PC-3 (cell line): ENCODE measurements around the gene RAI1. TPM values are rescaled to one million over a fixed set of nuclear protein-coding genes. Genes with fewer than 3 reads are reported as not detected.

Experiments used
- ATAC-seq: fragments of 200-7000 bp; cut with Tn5 transposase; 2 replicates; pipeline ENCODE4 v1.9.1; 2020; ENCODE audit warnings: mild to moderate bottlenecking, moderate library complexity
- BruUV-seq: library from RNA; stranded (reverse); fragments of 400-500 nt; replicated peaks from 2 replicates; lab custom pipeline; 2021; lab: Mats Ljungman, UMichigan
- CTCF ChIA-PET: fragments of 300-600 bp; sonication (Branson Sonifier 250); formaldehyde crosslinking; loops from one replicate; lab custom pipeline; 2022; ENCODE audit warnings: antibody characterized with exemption; lab: Charles Lee
- POLR2A ChIA-PET: fragments of 300-600 bp; sonication (Branson Sonifier 250); formaldehyde crosslinking; loops from one replicate; lab custom pipeline; 2022; ENCODE audit warnings: antibody characterized with exemption; ENCODE audit not compliant: unreplicated experiment; lab: Charles Lee
- DNase-seq: peaks from one replicate; pipeline ENCODE4 v3.0.0-alpha.2; 2015
- H2AFZ ChIP-seq: fragments of 300-600 bp; sonication (generic); 2 replicates; pipeline ENCODE4 v1.6.0; 2016; ENCODE audit warnings: antibody characterized with exemption, low read length
- H3F3A ChIP-seq: fragments of 300-600 bp; sonication (generic); one replicate; pipeline ENCODE4 v1.6.0; 2017; ENCODE audit warnings: antibody characterized with exemption, low read length, control low read depth, mild to moderate bottlenecking; ENCODE audit not compliant: unreplicated experiment
- H3K27ac ChIP-seq: fragments of 300-600 bp; sonication (generic); 2 replicates; pipeline ENCODE4 v1.5.1; 2016; ENCODE audit warnings: mild to moderate bottlenecking, low read length
- H3K27me3 ChIP-seq: fragments of 300-600 bp; sonication (generic); 2 replicates; pipeline ENCODE4 v1.6.1; 2016; ENCODE audit warnings: low read length, mixed read lengths
- H3K36me3 ChIP-seq: fragments of 300-600 bp; sonication (generic); 2 replicates; pipeline ENCODE4 v1.6.1; 2016; ENCODE audit warnings: low read depth, mixed run types, low read length, mixed read lengths
- H3K4me1 ChIP-seq: fragments of 300-600 bp; sonication (generic); 2 replicates; pipeline ENCODE4 v1.5.1; 2016; ENCODE audit warnings: low read length; ENCODE audit not compliant: insufficient read depth
- H3K4me2 ChIP-seq: fragments of 300-600 bp; sonication (generic); 2 replicates; pipeline ENCODE4 v1.6.0; 2016; ENCODE audit warnings: low read length
- H3K4me3 ChIP-seq: fragments of 300-600 bp; sonication (generic); 2 replicates; pipeline ENCODE4 v1.5.1; 2016; ENCODE audit warnings: mild to moderate bottlenecking, low read length, mixed read lengths
- H3K79me2 ChIP-seq: fragments of 300-600 bp; sonication (generic); 2 replicates; pipeline ENCODE4 v1.6.1; 2017; ENCODE audit warnings: low read length, mixed read lengths
- H3K9ac ChIP-seq: fragments of 300-600 bp; sonication (generic); 2 replicates; pipeline ENCODE4 v1.6.0; 2016; ENCODE audit warnings: mild to moderate bottlenecking, low read length
- H3K9me2 ChIP-seq: fragments of 300-600 bp; sonication (generic); replicated peaks from 2 replicates; pipeline ENCODE4 v1.6.1; 2016; ENCODE audit warnings: mixed run types, low read length, mixed read lengths
- H3K9me3 ChIP-seq: fragments of 300-600 bp; sonication (generic); 2 replicates; pipeline ENCODE4 v1.6.1; 2016; ENCODE audit warnings: low read length, mixed read lengths
- H4K20me1 ChIP-seq: fragments of 300-600 bp; sonication (generic); 2 replicates; pipeline ENCODE4 v1.6.1; 2016; ENCODE audit warnings: low read length, mixed read lengths
- CTCF ChIP-seq: fragments of 300-600 bp; sonication (generic); conservative IDR thresholded peaks from 2 replicates; pipeline ENCODE4 v1.5.1; 2017; ENCODE audit warnings: antibody characterized with exemption, low read depth, mild to moderate bottlenecking, low read length
- EZH2 ChIP-seq: fragments of 300-600 bp; sonication (generic); IDR thresholded peaks from one replicate; pipeline ENCODE4 v1.6.1; 2017; ENCODE audit warnings: antibody characterized with exemption, mild to moderate bottlenecking, low read length; ENCODE audit not compliant: unreplicated experiment
- EZH2phosphoT487 ChIP-seq: fragments of 300-600 bp; sonication (generic); IDR thresholded peaks from 2 replicates; pipeline ENCODE4 v1.6.1; 2018; ENCODE audit warnings: mild to moderate bottlenecking, antibody characterized with exemption, low read length, borderline replicate concordance
- intact Hi-C: fragments of 100-400 bp; cut with micrococcal nuclease; formaldehyde crosslinking; loops from 2 replicates; pipeline ENCODE4 v1.9.0; 2023
- total RNA-seq: library from RNA; depleted of rRNA; stranded (reverse); fragments of >200 nt; gene quantifications from 2 replicates; pipeline ENCODE4 v1.2.3, GENCODE V29; 2014

The RAI1 gene
- total RNA-seq, 1 experiment from 2014 or later, result 33.0 TPM

DNA sequence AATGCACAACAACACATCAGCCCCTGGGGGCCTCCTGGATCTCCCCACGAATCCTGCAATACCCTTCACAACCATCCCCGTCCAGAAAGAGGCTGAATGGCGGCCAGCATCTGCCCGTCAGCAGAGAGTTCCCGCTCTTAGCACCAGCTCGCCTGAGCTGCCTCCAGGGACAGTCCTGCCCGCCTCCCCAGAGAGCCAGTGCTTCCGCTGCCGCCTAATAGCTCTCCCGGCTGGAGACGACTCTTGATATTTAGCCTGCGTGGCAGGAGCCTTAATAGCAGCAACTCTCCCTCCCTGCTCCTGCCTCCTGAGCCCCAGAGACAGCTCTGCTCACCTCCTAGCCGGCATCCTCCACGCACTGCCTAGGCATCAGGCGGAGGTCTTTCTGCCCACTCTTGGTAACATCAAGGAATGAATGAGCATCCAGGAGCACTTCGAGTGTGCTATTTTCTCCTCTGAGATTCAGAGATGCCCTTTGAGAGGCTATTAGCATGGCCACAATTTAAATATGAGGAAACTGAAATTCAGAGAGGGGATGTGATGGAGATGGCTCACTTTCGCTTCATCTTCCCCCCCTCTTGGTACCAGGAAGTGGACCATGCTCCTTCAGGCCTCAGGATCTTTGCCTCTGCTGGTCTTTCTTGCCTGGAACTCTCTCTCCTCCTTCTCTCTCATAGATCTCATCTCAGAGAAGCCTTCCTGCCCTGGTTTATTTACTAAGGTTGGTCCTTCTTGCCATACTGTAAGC, 67.9 kb downstream of the RAI1 start:
- no peak for TF ChIP-seq EZH2
- TF ChIP-seq CTCF, result no peak
- no peak for TF ChIP-seq EZH2phosphoT487
- intact Hi-C loops, result no loop called here
- Histone ChIP-seq H3K9me2 (no peaks in the 10 kb centered on the region), H3K27me3 (no peaks in the 10 kb centered on the region), H3K36me3 (no peaks in the 10 kb centered on the region), H3K79me2 (peaks cover 75% of the 10 kb centered on the region), H3K4me2 (no peak overlapping the region), H3K27ac (no peak overlapping the region), H3K9ac (no peak overlapping the region), H3F3A (no peaks in the 10 kb centered on the region), H2AFZ (no peak overlapping the region), H3K4me1 (peaks cover 22% of the 10 kb centered on the region), H3K4me3 (no peak overlapping the region), H3K9me3 (no peaks in the 10 kb centered on the region), H4K20me1 (no peaks in the 10 kb centered on the region)
- ChIA-PET POLR2A (no interaction called here), CTCF (interaction anchor here (0.6 kb wide), 1 partner anchor 281 kb away, joined by 8 read pairs; no protein-coding TSS in a partner anchor)
- ATAC-seq (no peak), DNase-seq (no peak)
- no TSS peak for BruUV-seq

GRCh38 chr17:17749921-17750320, 68.7 kb downstream of the RAI1 start:
- H3K4me3 ChIP-seq, result no peak overlapping the region
- TF ChIP-seq EZH2phosphoT487, result no peak
- no peak for TF ChIP-seq EZH2
- TF ChIP-seq CTCF, result no peak
- no peak overlapping the region for H2AFZ ChIP-seq
- H3K4me2 ChIP-seq, result no peak overlapping the region
- no peaks in the 10 kb centered on the region for H3K9me3 ChIP-seq
- H3F3A ChIP-seq, result no peaks in the 10 kb centered on the region
- no peaks in the 10 kb centered on the region for H3K27me3 ChIP-seq
- DNase-seq (peak; percentile 42), ATAC-seq (no peak)
- no peaks in the 10 kb centered on the region for H4K20me1 ChIP-seq
- no TSS peak for BruUV-seq
- no peaks in the 10 kb centered on the region for H3K9me2 ChIP-seq
- peaks cover 77% of the 10 kb centered on the region for H3K79me2 ChIP-seq
- H3K9ac ChIP-seq, result no peak overlapping the region
- intact Hi-C loops, result loop anchor here (5.0 kb wide), 1 partner anchor 58 kb away; no protein-coding TSS in a partner anchor
- POLR2A ChIA-PET, result no interaction called here
- CTCF ChIA-PET, result no interaction called here
- no peaks in the 10 kb centered on the region for H3K36me3 ChIP-seq
- H3K27ac ChIP-seq, result no peak overlapping the region
- H3K4me1 ChIP-seq, result peaks cover 22% of the 10 kb centered on the region

GRCh38 chr17:17750881-17751280, 69.6 kb downstream of the RAI1 start:
- no peak overlapping the region for H3K27ac ChIP-seq
- no peaks in the 10 kb centered on the region for H4K20me1 ChIP-seq
- H3K9me3 ChIP-seq, result no peaks in the 10 kb centered on the region
- no peaks in the 10 kb centered on the region for H3K27me3 ChIP-seq
- H3K9me2 ChIP-seq, result no peaks in the 10 kb centered on the region
- ChIA-PET CTCF (no interaction called here), POLR2A (no interaction called here)
- no TSS peak for BruUV-seq
- H3K36me3 ChIP-seq, result no peaks in the 10 kb centered on the region
- H2AFZ ChIP-seq, result no peak overlapping the region
- peaks cover 78% of the 10 kb centered on the region for H3K79me2 ChIP-seq
- H3F3A ChIP-seq, result no peaks in the 10 kb centered on the region
- peaks cover 22% of the 10 kb centered on the region for H3K4me1 ChIP-seq
- TF ChIP-seq CTCF (no peak), EZH2phosphoT487 (no peak), EZH2 (no peak)
- intact Hi-C loops, result loop anchor here (5.0 kb wide), 1 partner anchor 59 kb away; no protein-coding TSS in a partner anchor
- ATAC-seq, result no peak
- DNase-seq, result no peak
- H3K4me3 ChIP-seq, result no peak overlapping the region
- no peak overlapping the region for H3K4me2 ChIP-seq
- no peak overlapping the region for H3K9ac ChIP-seq
